Esophagus mucosa (tissue), 1 donor: ENCODE measurements around the gene HSDL1. TPM values are rescaled to one million over a fixed set of nuclear protein-coding genes. Genes with fewer than 3 reads are reported as not detected.

Experiments used
- ATAC-seq: fragments of 200-7000 bp; cut with Tn5 transposase; one replicate; pipeline ENCODE4 v1.9.1; 2020
- total RNA-seq: library from RNA; stranded (reverse); gene quantifications from one replicate; pipeline ENCODE4 v1.2.4, GENCODE V29; 2023
- donor health status: DM: yes; HTN: yes; CAD: no.

HSDL1 gene
- total RNA-seq, 1 donor from 2014 or later: 8.6 TPM

GRCh38 chr16:84176192-84177053 is 31.4 kb upstream of the HSDL1 start:
- peak; percentile 25 for ATAC-seq

GRCh38 chr16:84175350-84176081 is 30.5 kb upstream of the HSDL1 start:
- peak; percentile 66 for ATAC-seq

- no peak for ATAC-seq
Observed at GRCh38 chr16:84174396-84174795, 29.4 kb upstream of the HSDL1 start.

- ATAC-seq: no peak
Observed at GRCh38 chr16:84169765-84170310, 24.9 kb upstream of the HSDL1 start.

- ATAC-seq: no peak
Observed at GRCh38 chr16:84166796-84167695, 22.1 kb upstream of the HSDL1 start.

- no peak for ATAC-seq
Observed at GRCh38 chr16:84165746-84166145, 20.8 kb upstream of the HSDL1 start.

GRCh38 chr16:84161801-84162200 is 16.8 kb upstream of the HSDL1 start:
- ATAC-seq: no peak

- ATAC-seq: no peak
Observed at GRCh38 chr16:84161037-84161436, 16.1 kb upstream of the HSDL1 start.

- ATAC-seq: no peak
Observed at GRCh38 chr16:84159800-84160199, 14.8 kb upstream of the HSDL1 start.

- no peak for ATAC-seq
Observed at GRCh38 chr16:84159007-84159406, 14.0 kb upstream of the HSDL1 start.

GRCh38 chr16:84156342-84156784 is 11.4 kb upstream of the HSDL1 start:
- peak; percentile 72 for ATAC-seq

GRCh38 chr16:84155771-84156170 is 10.8 kb upstream of the HSDL1 start:
- no peak for ATAC-seq

GRCh38 chr16:84155226-84155625 is 10.2 kb upstream of the HSDL1 start:
- ATAC-seq: no peak

- no peak for ATAC-seq
Observed at GRCh38 chr16:84153660-84154214, 8.8 kb upstream of the HSDL1 start.

GRCh38 chr16:84150926-84151325 is 5.9 kb upstream of the HSDL1 start:
- ATAC-seq: no peak

GRCh38 chr16:84144209-84144858 is 643 bp downstream of the HSDL1 start:
- ATAC-seq: peak; percentile 37

GRCh38 chr16:84143784-84144199 is 1.2 kb downstream of the HSDL1 start:
- no peak for ATAC-seq

- no peak for ATAC-seq
Observed at GRCh38 chr16:84143081-84143480, 1.9 kb downstream of the HSDL1 start.

- no peak for ATAC-seq
Observed at GRCh38 chr16:84141143-84141670, 3.8 kb downstream of the HSDL1 start.

GRCh38 chr16:84139628-84140258 is 5.2 kb downstream of the HSDL1 start:
- no peak for ATAC-seq
